ENCODE data around the gene HOXA4.

Gene HOXA4

DNA sequence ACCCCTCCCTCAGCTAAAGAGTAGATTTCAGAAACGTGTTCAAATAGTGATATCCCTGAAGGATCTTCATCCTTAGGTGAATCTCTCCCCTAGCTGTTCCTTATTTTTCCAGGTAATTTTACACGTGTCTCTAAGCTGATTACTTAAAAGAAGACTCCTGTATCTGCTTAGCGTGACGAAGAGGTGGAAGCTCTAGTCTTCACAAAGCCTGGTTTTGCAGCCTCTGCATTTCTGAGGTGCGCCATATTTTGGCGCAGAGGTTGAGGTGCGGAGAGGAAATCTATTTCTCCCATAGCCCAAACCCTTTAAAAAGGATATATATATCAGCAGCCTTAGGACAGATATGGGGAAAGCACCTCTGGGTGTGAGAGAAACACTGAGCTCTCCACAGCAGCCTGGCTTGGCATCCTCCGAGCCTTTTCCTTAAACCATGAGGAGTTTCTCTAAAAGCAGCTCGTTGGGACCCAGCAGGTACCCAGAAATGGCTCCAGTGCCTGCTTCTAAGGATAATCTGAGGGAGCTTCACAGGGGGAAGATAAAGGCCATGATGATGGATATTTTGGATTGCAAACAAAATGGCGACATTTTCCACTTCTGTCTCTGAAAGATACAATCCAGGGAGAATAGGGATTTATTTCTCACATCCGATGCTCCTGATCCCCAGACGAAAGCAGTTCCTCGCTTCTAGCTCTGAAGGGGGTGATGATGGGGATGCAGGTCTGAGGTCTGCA lies 25.1 kb downstream of the HOXA4 start:
- Histone ChIP-seq H3K27me3 (ENCODE audit: low read depth) (no peaks in the 10 kb centered on the region), H3K4me1 (peaks cover 14% of the 10 kb centered on the region), H3K36me3 (replicated peaks) (no peaks in the 10 kb centered on the region), H3K9me3 (no peaks in the 10 kb centered on the region), H3K4me3 (no peak overlapping the region)
- in situ Hi-C loops (cut with MboI; ENCODE audit: low sequenced_read_pairs): no loop called here
- DNase-seq (ENCODE audit: low spot score in 2 of 2): no peak

- no peak for DNase-seq (ENCODE audit: low spot score in 2 of 2)
- peaks cover 24% of the 10 kb centered on the region for H3K4me1 ChIP-seq
- H3K27me3 ChIP-seq (ENCODE audit: low read depth): no peaks in the 10 kb centered on the region
- H3K36me3 ChIP-seq (replicated peaks): 0 out of 2 replicates have a peak, but pooled peaks cover 2% of the 10 kb centered on the region
- no peak overlapping the region for H3K4me3 ChIP-seq
- no peaks in the 10 kb centered on the region for H3K9me3 ChIP-seq
- in situ Hi-C loops (cut with MboI; ENCODE audit: low sequenced_read_pairs): no loop called here
Measured at GRCh38 chr7:27104341-27105058, 26.1 kb downstream of the HOXA4 start.

DNA sequence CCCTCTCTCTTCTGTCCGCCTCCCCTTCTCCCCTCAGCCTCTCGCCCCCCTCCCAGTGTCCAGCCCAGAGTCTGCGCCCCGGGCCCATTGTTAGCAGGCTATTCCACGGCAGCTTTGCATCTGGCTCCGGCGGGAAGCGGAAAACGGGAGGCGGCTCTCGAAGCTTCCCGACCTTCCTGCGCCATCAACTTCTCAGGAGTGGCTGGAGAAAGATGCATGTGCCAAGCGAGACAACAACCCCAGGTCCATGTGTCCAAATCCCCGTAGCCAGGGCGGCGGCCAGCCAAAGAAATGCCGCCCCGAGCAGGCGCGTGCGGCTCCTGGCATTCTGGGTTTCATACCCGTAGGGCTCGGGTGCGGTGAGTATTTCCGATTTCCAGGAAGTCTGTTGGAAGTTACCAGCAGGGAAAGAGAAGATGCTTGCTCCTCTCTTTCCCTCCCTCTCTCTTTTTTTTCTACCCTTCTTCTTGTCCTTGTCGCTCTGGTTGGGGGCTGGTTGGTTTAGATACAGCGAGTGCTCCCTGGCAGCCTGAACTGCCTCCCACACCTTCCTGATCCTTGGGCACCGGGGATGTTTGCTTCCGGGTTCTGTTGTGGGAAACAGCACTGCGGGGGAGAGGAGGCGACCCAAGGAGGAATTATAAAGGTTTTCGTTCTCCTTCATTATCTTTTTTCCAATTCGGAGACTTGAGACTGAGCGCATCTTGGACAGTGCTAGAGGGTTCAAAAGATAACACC lies 26.9 kb downstream of the HOXA4 start:
- no peak for DNase-seq (ENCODE audit: low spot score in 2 of 2)
- Histone ChIP-seq H3K4me3 (no peak overlapping the region), H3K27me3 (ENCODE audit: low read depth) (no peaks in the 10 kb centered on the region), H3K4me1 (peaks cover 26% of the 10 kb centered on the region), H3K36me3 (replicated peaks) (peaks cover 5% of the 10 kb centered on the region; the same call in 1 of the 2 replicates), H3K9me3 (no peaks in the 10 kb centered on the region)
- in situ Hi-C loops (cut with MboI; ENCODE audit: low sequenced_read_pairs): no loop called here

DNA sequence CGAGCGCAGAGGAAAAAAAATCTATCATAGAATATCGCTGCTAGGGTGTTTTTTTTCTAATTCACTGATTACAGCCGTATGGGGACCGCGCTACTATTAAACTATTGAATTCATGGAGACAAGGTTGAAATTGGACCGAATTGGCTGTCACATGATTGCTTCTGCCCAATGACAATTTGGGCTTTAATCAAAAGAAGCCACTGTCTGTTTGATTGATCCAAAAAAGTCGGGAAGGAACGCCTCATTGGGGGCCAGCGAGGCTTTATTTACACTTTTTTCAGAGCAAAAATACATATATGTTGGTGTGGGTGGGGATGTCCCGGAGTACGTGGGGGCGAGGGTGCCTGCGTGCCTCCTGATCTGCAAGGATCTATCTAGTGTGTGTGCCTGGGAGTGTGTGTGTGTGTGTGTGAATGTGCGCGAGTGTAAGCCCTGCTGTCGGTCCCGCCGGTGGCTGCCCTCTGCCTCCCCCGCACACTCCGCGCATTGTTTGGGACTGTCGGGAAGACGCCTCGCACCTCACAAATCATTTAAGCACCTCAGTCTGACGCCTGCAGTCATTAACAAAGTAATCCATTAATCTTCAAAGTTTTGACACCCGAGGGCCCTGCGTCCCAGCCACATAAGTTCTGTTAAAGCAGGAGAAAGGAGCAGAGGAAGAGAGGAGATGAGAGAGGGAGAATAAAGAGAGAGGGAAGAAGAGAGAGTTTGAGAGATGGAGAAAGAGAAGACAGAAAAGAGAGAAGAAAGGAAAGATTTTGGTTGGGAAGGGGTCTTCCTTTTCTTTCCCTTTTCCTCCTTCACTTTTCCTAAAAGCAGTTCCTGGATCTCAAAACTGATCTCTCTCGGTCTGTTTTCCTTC lies 27.7 kb downstream of the HOXA4 start, which contains the start of gene HOXA2:
Gene HOXA2, minus strand, starts transcription at position 103 of the 862 bp plus-strand sequence. CDS start 183 bp downstream, outside the sequence.
- Histone ChIP-seq H3K36me3 (replicated peaks) (peaks cover 5% of the 10 kb centered on the region; the same call in 1 of the 2 replicates), H3K27me3 (ENCODE audit: low read depth) (no peaks in the 10 kb centered on the region), H3K4me1 (peaks cover 26% of the 10 kb centered on the region), H3K9me3 (no peaks in the 10 kb centered on the region), H3K4me3 (no peak within 1 kb of the TSS)
- peak in 1 of 2 experiments; percentile 58 for DNase-seq (ENCODE audit: low spot score in 2 of 2)
- in situ Hi-C loops (cut with MboI; ENCODE audit: low sequenced_read_pairs): no loop called here

DNA sequence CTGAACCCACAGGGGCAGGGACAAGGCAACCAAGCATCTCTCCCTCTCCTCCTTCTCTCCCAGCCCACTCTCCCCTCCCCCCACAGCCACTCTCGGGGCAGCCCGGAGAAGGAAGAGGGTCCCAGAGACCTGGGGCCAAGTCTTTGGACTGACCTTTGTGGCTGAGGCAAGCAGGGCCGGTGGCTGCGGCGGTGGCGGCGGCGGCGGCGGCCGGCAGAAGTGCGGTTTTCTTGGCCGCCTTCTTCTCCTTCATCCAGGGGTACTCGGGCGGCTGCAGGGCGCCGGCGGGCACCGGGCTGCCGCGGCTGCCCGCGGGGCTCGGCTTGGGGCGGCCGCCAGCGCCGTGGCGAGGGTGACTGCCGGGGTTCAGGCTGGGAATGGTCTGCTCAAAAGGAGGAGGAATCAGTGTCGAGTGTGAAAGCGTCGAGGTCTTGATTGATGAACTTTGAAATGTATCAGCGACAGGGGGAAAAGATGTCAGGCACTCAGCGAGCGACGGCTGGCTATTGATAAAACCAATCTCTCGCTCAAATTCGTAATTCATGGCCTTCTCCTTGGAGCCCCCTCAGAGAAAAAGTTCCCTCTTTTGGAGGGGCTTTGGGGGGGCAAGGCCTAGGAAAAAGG lies 28.5 kb downstream of the HOXA4 start:
- Histone ChIP-seq H3K36me3 (replicated peaks) (peaks cover 5% of the 10 kb centered on the region; the same call in 1 of the 2 replicates), H3K4me1 (peaks cover 30% of the 10 kb centered on the region), H3K9me3 (no peaks in the 10 kb centered on the region), H3K27me3 (ENCODE audit: low read depth) (no peaks in the 10 kb centered on the region), H3K4me3 (no peak overlapping the region)
- in situ Hi-C loops (cut with MboI; ENCODE audit: low sequenced_read_pairs): no loop called here
- no peak for DNase-seq (ENCODE audit: low spot score in 2 of 2)

DNA sequence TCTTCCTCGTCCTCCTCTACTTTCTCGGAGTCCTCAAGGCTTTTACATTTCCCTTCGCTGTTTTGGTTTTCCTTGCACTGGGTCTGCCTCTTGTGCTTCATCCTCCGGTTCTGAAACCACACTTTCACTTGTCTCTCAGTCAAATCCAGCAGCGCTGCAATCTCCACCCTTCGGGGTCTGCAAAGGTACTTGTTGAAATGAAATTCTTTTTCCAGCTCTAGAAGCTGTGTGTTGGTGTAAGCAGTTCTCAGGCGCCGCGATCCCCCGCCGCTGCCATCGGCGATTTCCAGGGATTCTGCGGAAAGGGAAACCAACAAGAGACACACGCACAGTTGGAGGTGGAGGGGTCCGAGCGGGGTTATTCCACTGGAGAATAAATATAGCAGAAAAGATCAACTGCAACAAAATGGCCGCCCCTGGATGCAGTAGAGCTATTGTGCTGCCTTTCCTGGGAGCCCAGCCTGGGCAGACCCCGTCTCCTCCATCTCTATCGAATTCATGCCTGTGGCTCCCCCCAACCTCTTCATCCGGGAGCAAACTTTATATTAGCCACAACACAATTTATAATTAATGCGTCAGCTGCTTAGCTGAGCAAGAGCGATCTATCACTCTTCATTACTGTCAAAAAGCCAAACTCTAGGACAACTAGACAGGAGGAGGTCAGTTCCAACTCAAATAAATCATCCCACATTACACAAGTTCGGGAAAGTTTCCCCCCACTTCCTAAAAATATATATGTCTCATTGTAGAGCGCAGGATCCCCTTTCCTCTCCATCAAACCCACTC lies 29.2 kb downstream of the HOXA4 start:
- no peak for DNase-seq (ENCODE audit: low spot score in 2 of 2)
- peaks cover 30% of the 10 kb centered on the region for H3K4me1 ChIP-seq
- H3K36me3 ChIP-seq (replicated peaks): peaks cover 5% of the 10 kb centered on the region; the same call in 1 of the 2 replicates
- H3K9me3 ChIP-seq: no peaks in the 10 kb centered on the region
- in situ Hi-C loops (cut with MboI; ENCODE audit: low sequenced_read_pairs): no loop called here
- no peak overlapping the region for H3K4me3 ChIP-seq
- no peaks in the 10 kb centered on the region for H3K27me3 ChIP-seq (ENCODE audit: low read depth)

DNA sequence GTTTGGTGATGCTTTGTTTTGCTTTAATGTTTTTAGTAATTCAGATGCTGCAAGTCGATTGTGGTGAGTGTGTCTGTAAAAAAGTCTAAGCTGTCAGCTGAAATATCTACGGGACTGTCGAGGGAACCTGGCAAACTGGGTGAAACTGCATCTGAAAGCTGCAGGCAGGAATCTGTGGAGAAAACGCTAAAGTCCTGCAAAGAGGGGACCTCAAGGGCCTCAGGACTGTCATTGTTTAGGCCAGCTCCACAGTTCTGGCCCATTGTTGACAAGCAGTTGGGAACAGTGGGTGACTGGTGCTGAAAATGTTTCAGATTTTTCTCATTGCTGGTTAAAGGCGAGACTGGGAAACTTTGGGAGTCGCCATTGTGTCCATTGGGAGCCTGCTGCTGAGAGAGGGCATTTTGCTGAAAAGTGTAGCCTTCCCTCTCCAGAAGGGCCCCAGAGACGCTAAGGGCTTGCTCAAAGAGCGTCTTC lies 29.8 kb downstream of the HOXA4 start:
- H3K9me3 ChIP-seq: no peaks in the 10 kb centered on the region
- peaks cover 30% of the 10 kb centered on the region for H3K4me1 ChIP-seq
- H3K4me3 ChIP-seq: no peak overlapping the region
- in situ Hi-C loops (cut with MboI; ENCODE audit: low sequenced_read_pairs): no loop called here
- no peaks in the 10 kb centered on the region for H3K27me3 ChIP-seq (ENCODE audit: low read depth)
- DNase-seq (ENCODE audit: low spot score in 2 of 2): no peak
- peaks cover 5% of the 10 kb centered on the region; the same call in 1 of the 2 replicates for H3K36me3 ChIP-seq (replicated peaks)

DNA sequence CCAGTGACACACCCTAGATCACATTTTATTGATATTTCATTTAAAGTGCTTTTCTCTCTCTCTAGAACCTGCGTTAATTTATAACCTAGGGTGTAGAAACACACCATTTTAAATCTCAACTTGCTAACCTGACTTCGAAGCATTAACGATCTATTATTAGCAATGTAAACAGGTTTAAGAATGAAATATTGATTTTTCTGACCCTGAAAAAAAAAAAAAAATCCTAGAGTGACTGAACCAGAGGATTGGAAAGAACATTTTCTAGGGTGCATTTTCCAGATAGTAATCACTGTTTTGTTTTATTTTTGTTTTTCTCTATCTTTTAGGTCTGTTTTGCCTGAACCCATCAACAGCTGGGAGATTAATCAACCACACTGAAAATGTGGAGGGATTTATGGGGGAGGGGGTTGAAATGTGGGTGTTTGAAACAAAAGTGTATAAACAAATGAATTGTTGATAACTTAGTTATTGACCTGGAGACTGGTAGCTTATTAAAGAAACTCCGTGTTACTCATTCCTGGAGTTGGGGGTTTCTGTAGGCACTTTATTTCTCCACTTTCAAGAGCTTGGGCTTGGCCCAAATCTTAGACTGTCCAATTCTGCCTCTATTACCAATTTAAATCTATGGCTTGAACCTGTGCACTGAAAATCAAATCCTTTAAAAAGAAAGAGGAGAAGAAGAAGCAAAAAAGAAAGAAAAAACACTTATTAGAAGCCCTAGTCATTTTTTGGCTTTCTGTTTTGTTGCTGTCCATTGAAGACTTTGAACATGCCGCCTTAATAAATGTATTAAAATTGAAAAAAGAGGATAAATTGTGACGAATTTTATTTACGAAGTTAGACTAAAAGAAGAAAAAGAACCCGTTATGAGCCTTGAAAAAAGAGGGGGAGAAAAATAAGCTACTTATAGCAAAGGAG lies 30.8 kb downstream of the HOXA4 start:
- H3K27me3 ChIP-seq (ENCODE audit: low read depth): no peaks in the 10 kb centered on the region
- peaks cover 33% of the 10 kb centered on the region for H3K4me1 ChIP-seq
- in situ Hi-C loops (cut with MboI; ENCODE audit: low sequenced_read_pairs): no loop called here
- DNase-seq (ENCODE audit: low spot score in 2 of 2): no peak
- H3K9me3 ChIP-seq: no peaks in the 10 kb centered on the region
- no peak overlapping the region for H3K4me3 ChIP-seq
- peaks cover 5% of the 10 kb centered on the region; the same call in 1 of the 2 replicates for H3K36me3 ChIP-seq (replicated peaks)

DNA sequence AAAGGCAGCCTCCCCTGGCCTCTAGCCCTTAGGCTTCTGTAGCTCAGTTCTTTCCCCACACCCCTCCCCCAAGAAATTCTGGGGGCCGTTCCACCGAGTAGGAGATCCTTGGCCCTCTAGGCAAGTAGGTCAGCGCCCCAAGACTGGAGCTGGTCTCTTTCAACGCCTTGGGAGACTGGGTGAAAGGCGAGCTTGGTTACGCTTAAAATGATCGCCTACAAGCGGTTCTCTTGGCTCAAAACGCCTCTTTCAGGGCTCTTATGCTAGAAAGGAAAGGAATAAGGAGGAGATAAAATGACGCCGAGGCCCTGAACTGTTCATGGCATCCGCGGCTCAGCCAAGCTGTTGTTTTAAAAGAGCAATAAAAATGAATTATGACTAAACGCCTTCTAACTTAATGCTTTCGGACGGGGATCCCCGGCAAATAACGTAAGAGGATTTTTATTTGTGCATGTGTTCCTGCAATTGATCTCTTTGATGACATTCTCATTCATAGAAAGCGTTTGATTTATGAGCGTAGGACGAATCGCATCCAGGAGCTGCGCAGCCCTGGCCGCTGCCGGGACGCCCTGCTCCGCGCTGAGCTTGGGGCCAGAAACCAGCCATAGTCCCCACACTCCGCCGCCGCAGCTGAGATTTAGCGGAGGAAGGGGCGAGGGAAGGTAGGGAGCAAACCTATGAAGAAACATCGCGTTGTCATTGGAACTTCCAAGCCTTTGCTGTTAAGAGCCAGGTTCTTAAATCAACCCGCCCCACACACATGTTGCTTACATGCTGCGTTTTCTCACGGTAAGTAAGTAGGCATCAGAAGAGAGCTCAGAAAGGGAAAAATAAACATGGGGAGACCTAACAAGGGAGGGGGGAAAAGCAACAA lies 31.7 kb downstream of the HOXA4 start:
- no peak overlapping the region for H3K4me3 ChIP-seq
- H3K4me1 ChIP-seq: peaks cover 33% of the 10 kb centered on the region
- peaks cover 5% of the 10 kb centered on the region; the same call in 1 of the 2 replicates for H3K36me3 ChIP-seq (replicated peaks)
- H3K9me3 ChIP-seq: no peaks in the 10 kb centered on the region
- in situ Hi-C loops (cut with MboI; ENCODE audit: low sequenced_read_pairs): no loop called here
- no peak for DNase-seq (ENCODE audit: low spot score in 2 of 2)
- H3K27me3 ChIP-seq (ENCODE audit: low read depth): no peaks in the 10 kb centered on the region

GRCh38 chr7:27097686-27098577 lies 32.6 kb downstream of the HOXA4 start:
- peaks cover 5% of the 10 kb centered on the region; the same call in 1 of the 2 replicates for H3K36me3 ChIP-seq (replicated peaks)
- peaks cover 30% of the 10 kb centered on the region for H3K4me1 ChIP-seq
- no peaks in the 10 kb centered on the region for H3K27me3 ChIP-seq (ENCODE audit: low read depth)
- in situ Hi-C loops (cut with MboI; ENCODE audit: low sequenced_read_pairs): no loop called here
- H3K9me3 ChIP-seq: no peaks in the 10 kb centered on the region
- DNase-seq (ENCODE audit: low spot score in 2 of 2): no peak
- peak overlapping the region; percentile 64 for H3K4me3 ChIP-seq

Data from HAP-1 (cell line).